Upper lobe of right lung (tissue), 1 donor: ENCODE results near the gene NEIL3. TPM values are rescaled to one million over a fixed set of nuclear protein-coding genes. Genes with fewer than 3 reads are reported as not detected.

Source experiments
- ATAC-seq: fragments of 200-7000 bp; cut with Tn5 transposase; one replicate; pipeline ENCODE4 v1.9.1; 2020; ENCODE audit warnings: mild to moderate bottlenecking, moderate library complexity
- DNase-seq: peaks from one replicate; pipeline ENCODE4 v3.0.0-alpha.2; 2020
- H3K27ac ChIP-seq: fragments of 200-600 bp; one replicate; pipeline ENCODE4 v1.8.0; 2022
- H3K27me3 ChIP-seq: fragments of 200-600 bp; one replicate; pipeline ENCODE4 v1.8.0; 2022; ENCODE audit warnings: mild to moderate bottlenecking
- H3K36me3 ChIP-seq: fragments of 200-600 bp; one replicate; pipeline ENCODE4 v1.8.0; 2022
- H3K4me1 ChIP-seq: fragments of 200-600 bp; one replicate; pipeline ENCODE4 v1.8.0; 2022
- H3K4me3 ChIP-seq: fragments of 200-600 bp; one replicate; pipeline ENCODE4 v1.8.0; 2022; ENCODE audit warnings: mild to moderate bottlenecking
- H3K9me3 ChIP-seq: fragments of 200-600 bp; one replicate; pipeline ENCODE4 v1.8.0; 2022
- CTCF ChIP-seq: fragments of 200-600 bp; IDR thresholded peaks from one replicate; pipeline ENCODE4 v1.8.0; 2022; ENCODE audit warnings: antibody characterized with exemption
- intact Hi-C: fragments of 100-400 bp; cut with DNase I; formaldehyde crosslinking; loops from one replicate; pipeline ENCODE4 v1.11.0; 2022
- total RNA-seq: library from RNA; stranded (reverse); fragmentation: NEBNext Ultra II Directional; extraction: Animal tissue kit (Norgen Biotek cat#: 25700); gene quantifications from one replicate; pipeline ENCODE4 v1.2.1, GENCODE V29; 2021
- donor health status: DM: no; HTN: yes; CAD: no; lungs with severe emphysema.

Gene NEIL3
- total RNA-seq, 1 donor from 2014 or later = 0.52 TPM

- no peak overlapping the region for H3K27ac ChIP-seq
- no peaks in the 10 kb centered on the region for H3K4me1 ChIP-seq
- ATAC-seq = no peak
- H3K36me3 ChIP-seq = no peaks in the 10 kb centered on the region
- intact Hi-C loops = no loop called here
- DNase-seq = no peak
- no peaks in the 10 kb centered on the region for H3K9me3 ChIP-seq
- no peak for TF ChIP-seq CTCF
- no peaks in the 10 kb centered on the region for H3K27me3 ChIP-seq
- no peak overlapping the region for H3K4me3 ChIP-seq
These were observed 6.2 kb downstream of the NEIL3 start for GRCh38 chr4:177315767-177316464.

GRCh38 chr4:177320721-177321120 lies 11.0 kb downstream of the NEIL3 start:
- H3K9me3 ChIP-seq = no peaks in the 10 kb centered on the region
- H3K4me1 ChIP-seq = no peaks in the 10 kb centered on the region
- DNase-seq = no peak
- TF ChIP-seq CTCF = no peak
- no peak overlapping the region for H3K4me3 ChIP-seq
- H3K27ac ChIP-seq = no peak overlapping the region
- no peaks in the 10 kb centered on the region for H3K36me3 ChIP-seq
- ATAC-seq = no peak
- no peaks in the 10 kb centered on the region for H3K27me3 ChIP-seq
- intact Hi-C loops = no loop called here

- H3K9me3 ChIP-seq = no peaks in the 10 kb centered on the region
- no peaks in the 10 kb centered on the region for H3K36me3 ChIP-seq
- ATAC-seq = no peak
- no peaks in the 10 kb centered on the region for H3K27me3 ChIP-seq
- no peak for DNase-seq
- H3K4me3 ChIP-seq = no peak overlapping the region
- H3K4me1 ChIP-seq = no peaks in the 10 kb centered on the region
- intact Hi-C loops = no loop called here
- no peak overlapping the region for H3K27ac ChIP-seq
- TF ChIP-seq CTCF = no peak
These were observed 12.0 kb downstream of the NEIL3 start for GRCh38 chr4:177321647-177322046.

- H3K36me3 ChIP-seq = no peaks in the 10 kb centered on the region
- ATAC-seq (no peak), DNase-seq (no peak)
- H3K27me3 ChIP-seq = no peaks in the 10 kb centered on the region
- H3K4me3 ChIP-seq = no peak overlapping the region
- no peaks in the 10 kb centered on the region for H3K4me1 ChIP-seq
- H3K27ac ChIP-seq = no peak overlapping the region
- no peaks in the 10 kb centered on the region for H3K9me3 ChIP-seq
- no peak for TF ChIP-seq CTCF
- intact Hi-C loops = no loop called here
These were observed 12.6 kb downstream of the NEIL3 start for GRCh38 chr4:177322266-177322665.

GRCh38 chr4:177322881-177323280 lies 13.2 kb downstream of the NEIL3 start:
- ATAC-seq (no peak), DNase-seq (no peak)
- no peak overlapping the region for H3K4me3 ChIP-seq
- no peaks in the 10 kb centered on the region for H3K27me3 ChIP-seq
- no peaks in the 10 kb centered on the region for H3K9me3 ChIP-seq
- TF ChIP-seq CTCF = no peak
- H3K4me1 ChIP-seq = no peaks in the 10 kb centered on the region
- H3K27ac ChIP-seq = no peak overlapping the region
- intact Hi-C loops = no loop called here
- H3K36me3 ChIP-seq = no peaks in the 10 kb centered on the region

- no peak overlapping the region for H3K4me3 ChIP-seq
- ATAC-seq = no peak
- H3K27me3 ChIP-seq = no peaks in the 10 kb centered on the region
These were observed 13.7 kb downstream of the NEIL3 start for GRCh38 chr4:177323416-177323815.

More at GRCh38 chr4:177323416-177323815, 13.7 kb downstream of the NEIL3 start:
- Histone ChIP-seq H3K36me3 (no peaks in the 10 kb centered on the region), H3K9me3 (no peaks in the 10 kb centered on the region), H3K4me1 (no peaks in the 10 kb centered on the region), H3K27ac (no peak overlapping the region)
- DNase-seq = no peak
- intact Hi-C loops = no loop called here
- TF ChIP-seq CTCF = no peak
